GM18858 (cell line): Measurements from ENCODE around the gene PRKAR1A.

Experiments
- ATAC-seq: cut with Tn5 transposase; IDR thresholded peaks from one replicate; pipeline ENCODE4 v1.9.1; 2021; ENCODE audit not compliant: unreplicated experiment

The PRKAR1A gene

GRCh38 chr17:68541816-68542215 is 29.6 kb downstream of the PRKAR1A start:
- ATAC-seq: no peak

GRCh38 chr17:68542698-68543463 is 30.7 kb downstream of the PRKAR1A start:
- ATAC-seq: no peak

GRCh38 chr17:68544111-68544915 is 32.1 kb downstream of the PRKAR1A start:
- ATAC-seq: no peak

DNA sequence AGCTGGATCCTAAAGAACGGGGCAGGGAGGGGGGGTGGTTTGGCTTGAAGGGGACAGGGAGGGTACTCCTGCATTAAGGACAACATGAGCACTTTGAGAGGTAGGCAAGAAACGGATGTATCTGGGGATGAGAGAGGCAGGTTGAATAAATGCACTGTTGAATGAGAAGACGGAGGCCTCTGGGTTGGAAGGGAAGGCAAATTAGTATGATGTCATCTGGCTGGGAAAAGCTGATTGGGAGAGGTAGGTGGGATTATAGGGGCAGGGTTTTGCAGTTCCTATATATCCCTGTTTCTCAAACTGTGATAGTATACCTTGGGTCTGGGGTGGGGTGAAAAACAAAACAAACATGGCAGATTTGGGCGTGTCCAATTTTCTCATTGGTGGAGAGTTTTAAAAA is 44.3 kb downstream of the PRKAR1A start:
- ATAC-seq: no peak

GRCh38 chr17:68559316-68559715 is 47.1 kb downstream of the PRKAR1A start:
- no peak for ATAC-seq

GRCh38 chr17:68560966-68561720 is 48.9 kb downstream of the PRKAR1A start:
- ATAC-seq: no peak

GRCh38 chr17:68562736-68563135 is 50.5 kb downstream of the PRKAR1A start:
- ATAC-seq: no peak

DNA sequence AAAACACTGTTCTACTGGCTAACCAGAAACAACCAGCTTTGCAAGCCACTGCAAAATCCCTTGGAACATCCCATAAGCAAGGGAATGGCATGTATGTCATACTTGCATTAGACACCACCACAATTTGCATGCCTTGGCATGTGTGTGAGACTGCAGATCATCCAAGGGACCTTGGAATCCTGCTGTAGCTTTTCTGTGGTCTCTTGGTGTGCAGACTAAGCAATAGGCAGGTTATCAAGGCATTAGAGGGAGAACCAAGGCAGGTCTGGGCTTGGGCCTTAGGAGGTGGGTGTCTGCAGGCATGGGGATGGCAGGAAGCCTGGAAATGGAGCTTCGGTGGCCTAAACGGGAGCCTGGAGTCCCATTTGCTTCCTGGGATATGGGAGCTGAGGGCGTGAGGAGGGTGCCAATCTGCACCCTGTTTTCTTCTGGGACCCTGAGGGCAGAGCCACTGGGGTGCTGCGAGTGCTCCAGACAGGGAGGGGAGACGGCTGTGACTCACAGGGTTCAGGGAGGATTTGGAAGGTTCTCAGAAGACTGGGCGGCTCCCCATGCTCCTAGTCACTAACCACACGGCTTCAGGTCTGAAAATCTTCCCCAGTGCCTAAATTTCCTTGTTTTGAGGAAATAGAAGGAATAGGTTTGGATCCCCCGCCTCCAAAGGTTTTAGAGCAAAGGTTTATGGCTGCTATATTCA is 52.3 kb downstream of the PRKAR1A start:
- ATAC-seq: no peak

- ATAC-seq: no peak
These were observed 53.6 kb downstream of the PRKAR1A start for GRCh38 chr17:68565661-68566441.

- no peak for ATAC-seq
These were observed 54.2 kb downstream of the PRKAR1A start for GRCh38 chr17:68566442-68566738.

DNA sequence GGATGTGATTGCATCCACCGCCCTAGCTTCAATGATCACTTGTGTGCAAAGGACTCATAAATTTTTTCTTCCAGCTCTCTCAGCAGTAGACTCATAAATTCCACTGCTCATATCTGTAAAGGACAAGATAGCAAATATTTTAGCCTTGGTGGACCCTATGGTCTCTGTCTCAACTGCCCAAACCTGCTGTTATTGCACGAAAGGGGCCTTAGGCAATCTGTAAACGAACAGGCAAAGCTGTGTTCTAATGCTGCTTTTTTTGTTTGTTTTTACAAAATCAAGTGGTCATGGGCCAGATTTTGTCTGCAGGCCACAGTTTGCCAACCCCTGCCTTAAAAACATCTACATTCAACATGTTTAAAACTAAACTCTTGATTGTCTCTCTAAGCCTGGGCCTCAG is 54.8 kb downstream of the PRKAR1A start:
- no peak for ATAC-seq

DNA sequence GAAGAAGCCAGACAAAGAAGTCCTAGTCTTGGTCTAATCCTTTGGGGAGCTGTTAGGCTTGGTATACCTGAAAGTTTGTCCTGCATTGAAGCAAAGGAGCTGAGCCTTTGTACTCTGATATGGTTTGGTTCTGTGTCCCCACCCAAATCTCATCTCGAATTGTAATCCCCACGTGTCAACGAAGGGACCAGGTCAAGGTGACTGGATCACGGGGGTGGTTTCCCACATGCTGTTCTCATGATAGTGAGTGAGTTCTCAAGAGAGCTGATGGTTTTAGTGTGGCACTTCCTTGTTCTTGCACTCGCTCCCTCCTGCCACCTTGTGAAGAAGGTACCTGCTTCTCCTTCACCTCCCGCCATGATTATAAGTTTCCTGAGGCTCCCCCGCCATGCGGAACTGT is 55.4 kb downstream of the PRKAR1A start:
- ATAC-seq: no peak

- ATAC-seq: no peak
These were observed 56.4 kb downstream of the PRKAR1A start for GRCh38 chr17:68568581-68568980.

DNA sequence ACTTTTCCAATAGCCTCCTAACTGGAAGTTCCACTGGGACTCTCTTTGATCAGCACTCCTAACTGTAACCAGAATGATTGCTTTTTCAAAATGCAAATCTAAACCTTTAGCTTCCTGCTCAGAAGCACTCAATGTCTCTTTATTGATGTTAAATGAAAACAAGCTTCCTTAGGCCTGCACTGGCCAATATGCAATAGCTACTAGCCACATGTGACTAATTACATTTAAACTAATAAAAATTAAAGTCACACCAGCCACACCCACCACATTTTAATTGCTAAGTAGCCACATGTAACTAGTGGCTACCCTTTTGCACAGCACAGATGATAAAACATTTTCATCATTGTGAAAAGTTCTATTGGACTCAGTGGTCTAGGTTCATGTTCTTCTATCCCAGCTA is 57.1 kb downstream of the PRKAR1A start:
- no peak for ATAC-seq

GRCh38 chr17:68570526-68570925 is 58.3 kb downstream of the PRKAR1A start:
- ATAC-seq: no peak

GRCh38 chr17:68572138-68572842 is 60.1 kb downstream of the PRKAR1A start:
- no peak for ATAC-seq

DNA sequence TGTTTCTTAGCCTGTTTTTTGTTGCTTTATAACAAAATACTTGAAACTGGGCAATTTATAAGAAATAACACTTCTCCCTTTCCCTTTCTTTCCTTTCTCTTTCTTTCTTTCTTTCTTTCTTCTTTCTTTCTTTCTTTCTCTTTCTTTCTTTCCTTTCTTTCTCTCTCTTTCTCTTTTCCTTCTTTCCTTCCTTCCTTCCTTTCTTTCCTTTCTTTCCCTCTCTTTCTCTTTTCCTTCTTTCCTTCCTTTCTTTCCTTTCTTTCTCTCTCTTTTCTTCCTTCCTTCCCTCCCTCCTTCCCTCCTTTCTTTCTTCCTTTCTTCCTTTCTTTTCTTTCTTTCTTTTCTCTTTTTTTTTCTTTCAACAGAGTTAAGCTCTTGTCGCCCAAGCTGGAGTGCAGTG is 61.1 kb downstream of the PRKAR1A start:
- no peak for ATAC-seq

DNA sequence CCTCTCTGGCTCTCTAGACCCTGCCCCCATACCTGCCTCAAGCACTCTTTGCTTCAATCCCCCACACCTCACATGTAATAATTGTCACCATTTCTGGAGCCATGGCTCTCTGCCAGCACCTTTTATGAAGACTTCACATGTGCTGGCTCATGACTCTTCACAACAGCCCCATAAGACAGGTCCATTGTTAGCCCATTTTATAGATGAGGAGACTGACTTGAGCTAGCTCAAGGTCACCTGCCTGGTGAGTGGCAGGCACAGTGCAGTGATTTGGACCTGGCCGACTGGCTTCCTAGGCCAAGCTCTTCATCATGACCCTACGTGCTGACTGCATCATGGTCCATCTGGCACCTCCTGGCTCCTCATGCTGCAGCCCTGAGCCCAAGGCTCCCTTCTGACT is 63.9 kb downstream of the PRKAR1A start:
- no peak for ATAC-seq

- ATAC-seq: no peak
These were observed 64.7 kb downstream of the PRKAR1A start for GRCh38 chr17:68576811-68577496.
